Calu3 (cell line): Measurements from ENCODE around the gene RPS6KA6. TPM values are rescaled to one million over a fixed set of nuclear protein-coding genes. Genes with fewer than 3 reads are reported as not detected.

Source experiments
- Bru-seq: library from RNA; stranded (reverse); fragments of 400-500 nt; gene quantifications from one replicate; lab custom pipeline; 2021; lab: Mats Ljungman, UMichigan
- BruChase-seq, 2 experiments: library from RNA; stranded (reverse); fragments of 400-500 nt; gene quantifications; one replicate each; lab custom pipeline; 2021; lab: Mats Ljungman, UMichigan
- BruUV-seq: library from RNA; stranded (reverse); fragments of 400-500 nt; replicated peaks from 2 replicates; lab custom pipeline; 2021; lab: Mats Ljungman, UMichigan
- CTCF ChIA-PET: fragments of 300-600 bp; sonication (Branson Sonifier 250); formaldehyde crosslinking; loops from one replicate; lab custom pipeline; 2022; ENCODE audit warnings: antibody characterized with exemption; lab: Charles Lee
- DNase-seq: peaks from one replicate; pipeline ENCODE4 v3.0.0; 2022
- H3K27ac Mint-ChIP-seq: one replicate; pipeline ENCODE4 v1.8.0; 2022; ENCODE audit warnings: mixed read lengths; ENCODE audit not compliant: unreplicated experiment
- H3K27me3 Mint-ChIP-seq: one replicate; pipeline ENCODE4 v1.8.0; 2022; ENCODE audit warnings: mixed read lengths; ENCODE audit not compliant: unreplicated experiment
- H3K36me3 Mint-ChIP-seq: one replicate; pipeline ENCODE4 v1.8.0; 2022; ENCODE audit warnings: mild to moderate bottlenecking, moderate library complexity, mixed read lengths; ENCODE audit not compliant: insufficient read depth, unreplicated experiment
- H3K4me1 Mint-ChIP-seq: one replicate; pipeline ENCODE4 v1.8.0; 2022; ENCODE audit warnings: mild to moderate bottlenecking, low read depth, mixed read lengths; ENCODE audit not compliant: unreplicated experiment
- H3K4me3 Mint-ChIP-seq: one replicate; pipeline ENCODE4 v1.8.0; 2022; ENCODE audit warnings: mild to moderate bottlenecking, low read depth, moderate library complexity, mixed read lengths; ENCODE audit not compliant: unreplicated experiment
- H3K9me3 Mint-ChIP-seq: one replicate; pipeline ENCODE4 v1.8.0; 2022; ENCODE audit warnings: low read depth, mixed read lengths; ENCODE audit not compliant: unreplicated experiment
- intact Hi-C: fragments of 100-400 bp; cut with micrococcal nuclease; formaldehyde crosslinking; loops from one replicate; pipeline ENCODE4 v1.10.0; 2022; ENCODE audit not compliant: unreplicated experiment
- long read RNA-seq: library from polyadenylated mRNA; stranded (forward); transcript quantifications from one replicate; pipeline ENCODE4 v2.0.0, GENCODE V29; 2022
- total RNA-seq: library from RNA; stranded (reverse); gene quantifications from 2 replicates; pipeline ENCODE4 v1.2.3, GENCODE V29; 2022
- TF ChIP-seq, protein P1 (sequence below): fragments of 200-600 bp; IDR thresholded peaks from one replicate; pipeline ENCODE4 v1.8.0; 2022; ENCODE audit warnings: antibody characterized with exemption; ENCODE audit not compliant: unreplicated experiment

Gene RPS6KA6
- total RNA-seq: 3.0 and 3.8 TPM in 2 replicates
- Bru-seq, nascent RNA: percentile 49 among the genes with signal in this experiment
- percentile 41 among the genes with signal in this experiment for BruChase-seq, experiment 1, labeled RNA remaining after a 6-hour chase
- percentile 50 among the genes with signal in this experiment for BruChase-seq, experiment 2, labeled RNA remaining after a 2-hour chase
- long read RNA-seq, partial matches to known transcripts: 1 of 2 reads
- long read RNA-seq, other reads (novel, unspliced or antisense): 1 of 2 reads

- TF ChIP-seq, protein P1, sequence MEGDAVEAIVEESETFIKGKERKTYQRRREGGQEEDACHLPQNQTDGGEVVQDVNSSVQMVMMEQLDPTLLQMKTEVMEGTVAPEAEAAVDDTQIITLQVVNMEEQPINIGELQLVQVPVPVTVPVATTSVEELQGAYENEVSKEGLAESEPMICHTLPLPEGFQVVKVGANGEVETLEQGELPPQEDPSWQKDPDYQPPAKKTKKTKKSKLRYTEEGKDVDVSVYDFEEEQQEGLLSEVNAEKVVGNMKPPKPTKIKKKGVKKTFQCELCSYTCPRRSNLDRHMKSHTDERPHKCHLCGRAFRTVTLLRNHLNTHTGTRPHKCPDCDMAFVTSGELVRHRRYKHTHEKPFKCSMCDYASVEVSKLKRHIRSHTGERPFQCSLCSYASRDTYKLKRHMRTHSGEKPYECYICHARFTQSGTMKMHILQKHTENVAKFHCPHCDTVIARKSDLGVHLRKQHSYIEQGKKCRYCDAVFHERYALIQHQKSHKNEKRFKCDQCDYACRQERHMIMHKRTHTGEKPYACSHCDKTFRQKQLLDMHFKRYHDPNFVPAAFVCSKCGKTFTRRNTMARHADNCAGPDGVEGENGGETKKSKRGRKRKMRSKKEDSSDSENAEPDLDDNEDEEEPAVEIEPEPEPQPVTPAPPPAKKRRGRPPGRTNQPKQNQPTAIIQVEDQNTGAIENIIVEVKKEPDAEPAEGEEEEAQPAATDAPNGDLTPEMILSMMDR: no peak
- no peaks in the 10 kb centered on the region for H3K4me1 Mint-ChIP-seq
- BruUV-seq: no TSS peak
- peak; percentile 34 for DNase-seq
- no peaks in the 10 kb centered on the region for H3K27me3 Mint-ChIP-seq
- CTCF ChIA-PET: interaction anchor here (1.1 kb wide), 1 partner anchor 143 kb away, joined by 4 read pairs; no protein-coding TSS in a partner anchor
- peaks cover 4% of the 10 kb centered on the region for H3K9me3 Mint-ChIP-seq
- H3K4me3 Mint-ChIP-seq: peak within 1 kb of the TSS; percentile 76
- peaks cover 15% of the 10 kb centered on the region for H3K36me3 Mint-ChIP-seq
- peak within 1 kb of the TSS; percentile 50 for H3K27ac Mint-ChIP-seq
- intact Hi-C loops: loop anchor here (2.0 kb wide), 1 partner anchor 141 kb away; no protein-coding TSS in a partner anchor
Observed at GRCh38 chrX:84187533-84188319, at the start of gene RPS6KA6. Gene RPS6KA6 (minus strand): TSS chrX:84188199. CDS start chrX:84187899, 300 bp downstream.

DNA sequence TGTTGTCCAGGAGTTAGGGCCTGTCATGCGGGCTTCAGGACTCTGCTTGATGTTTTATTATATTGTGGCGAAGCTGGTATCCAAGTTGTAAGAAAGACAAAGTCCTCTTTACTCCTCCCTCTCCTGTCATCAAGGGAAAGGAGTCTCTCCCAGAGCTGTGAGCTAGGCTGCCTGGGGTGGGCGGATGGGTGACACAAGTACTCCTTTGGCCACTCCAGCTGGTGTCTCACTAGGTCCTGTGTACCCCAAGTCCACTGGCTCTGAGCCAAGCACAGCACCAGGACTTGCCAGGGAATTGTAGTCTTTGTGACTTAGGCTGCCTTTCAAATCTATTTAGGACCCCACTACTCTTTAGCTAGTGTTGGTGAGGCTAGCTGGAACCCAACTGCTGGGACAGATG lies 36.7 kb upstream of the RPS6KA6 start:
- intact Hi-C loops: no loop called here
- no peak for DNase-seq
- BruUV-seq: no TSS peak
- Mint-ChIP-seq H3K9me3 (no peaks in the 10 kb centered on the region), H3K36me3 (no peaks in the 10 kb centered on the region), H3K4me3 (no peak overlapping the region), H3K27me3 (no peaks in the 10 kb centered on the region), H3K4me1 (no peaks in the 10 kb centered on the region), H3K27ac (no peak overlapping the region)
- CTCF ChIA-PET: no interaction called here
- TF ChIP-seq, protein P1: no peak

DNA sequence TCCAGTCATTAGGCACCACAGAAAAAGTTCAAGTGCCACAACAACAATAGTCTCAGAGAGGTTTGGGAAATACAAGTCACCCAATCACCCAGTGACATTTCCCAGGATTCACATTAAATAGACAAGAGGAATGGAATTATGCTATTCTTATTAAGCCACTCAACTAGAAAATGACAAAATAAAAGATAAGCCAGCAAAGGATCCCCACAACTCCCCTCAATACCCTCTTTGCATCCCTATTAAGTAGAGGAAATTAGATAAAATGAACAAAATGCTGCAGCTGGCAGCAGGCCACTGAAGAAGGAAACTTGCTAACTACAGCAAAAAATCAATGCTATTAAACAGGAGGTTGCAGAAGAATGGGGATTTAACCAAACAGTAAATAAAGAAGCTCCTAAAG lies 35.3 kb upstream of the RPS6KA6 start:
- Mint-ChIP-seq H3K27ac (no peak overlapping the region), H3K4me1 (no peaks in the 10 kb centered on the region), H3K9me3 (no peaks in the 10 kb centered on the region), H3K4me3 (no peak overlapping the region), H3K36me3 (no peaks in the 10 kb centered on the region), H3K27me3 (no peaks in the 10 kb centered on the region)
- intact Hi-C loops: no loop called here
- no TSS peak for BruUV-seq
- DNase-seq: no peak
- TF ChIP-seq, protein P1: no peak
- CTCF ChIA-PET: interaction anchor here (0.7 kb wide), 1 partner anchor 606 kb away, joined by 3 read pairs; no protein-coding TSS in a partner anchor

DNA sequence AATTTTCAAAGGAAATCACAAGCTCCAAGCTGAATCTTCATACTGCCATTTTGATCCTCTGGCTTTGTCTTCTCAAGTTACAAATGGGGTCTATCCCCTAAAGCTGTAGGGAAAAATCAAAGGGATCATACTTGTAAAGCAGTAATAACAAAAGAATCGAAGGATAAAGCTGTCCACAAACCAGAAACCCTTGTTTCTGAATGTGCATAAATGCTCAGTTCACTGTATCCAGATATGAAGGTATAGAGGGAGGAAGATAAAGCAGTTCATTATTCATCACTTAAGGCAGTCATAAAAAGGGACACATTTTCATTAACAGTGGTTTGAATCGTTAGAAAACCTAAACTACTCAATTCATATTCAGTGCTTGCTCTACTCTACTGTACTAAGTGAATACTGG lies 33.2 kb upstream of the RPS6KA6 start:
- CTCF ChIA-PET: no interaction called here
- Mint-ChIP-seq H3K27ac (no peak overlapping the region), H3K27me3 (no peaks in the 10 kb centered on the region), H3K36me3 (no peaks in the 10 kb centered on the region), H3K4me3 (no peak overlapping the region), H3K9me3 (no peaks in the 10 kb centered on the region), H3K4me1 (no peaks in the 10 kb centered on the region)
- TF ChIP-seq, protein P1: no peak
- no TSS peak for BruUV-seq
- intact Hi-C loops: no loop called here
- DNase-seq: no peak
